ENCODE results near the gene SEC23IP. TPM values are rescaled to one million over a fixed set of nuclear protein-coding genes. Genes with fewer than 3 reads are reported as not detected.

Gene SEC23IP
- total RNA-seq, 1 donor: 28.6 TPM

GRCh38 chr10:119893845-119894427 lies 1.4 kb downstream of the SEC23IP start:
- Histone ChIP-seq H3K27ac (ENCODE audit: low read depth, low read length) (no peak overlapping the region), H3K79me2 (ENCODE audit: insufficient read depth, low read length) (peaks cover 62% of the 10 kb centered on the region), H3K27me3 (ENCODE audit: insufficient read depth, low read length) (no peaks in the 10 kb centered on the region), H4K20me1 (ENCODE audit: insufficient read depth, low read length) (peaks cover 42% of the 10 kb centered on the region), H3K4me1 (ENCODE audit: insufficient read depth, low read length) (peaks cover 33% of the 10 kb centered on the region), H3K4me2 (ENCODE audit: insufficient read depth, low read length) (peak overlapping the region; percentile 99), H2AFZ (ENCODE audit: low read length) (no peak overlapping the region), H3K36me3 (ENCODE audit: insufficient read depth, low read length) (peaks cover 8% of the 10 kb centered on the region), H3K9me3 (ENCODE audit: low read depth, low read length) (no peaks in the 10 kb centered on the region), H3K4me3 (ENCODE audit: insufficient read depth, low read length) (peak overlapping the region; percentile 92)
- no peak for TF ChIP-seq CTCF (IDR thresholded peaks at IDR 0.05; ENCODE audit: extremely low read depth, low read depth, low read length)
- DNase-seq (ENCODE audit: insufficient read length, low spot score, missing footprints): no peak

- H3K79me2 ChIP-seq (ENCODE audit: insufficient read depth, low read length): peaks cover 84% of the 10 kb centered on the region
- peaks cover 13% of the 10 kb centered on the region for H3K36me3 ChIP-seq (ENCODE audit: insufficient read depth, low read length)
- TF ChIP-seq CTCF (IDR thresholded peaks at IDR 0.05; ENCODE audit: extremely low read depth, low read depth, low read length): no peak
- no peaks in the 10 kb centered on the region for H3K9me3 ChIP-seq (ENCODE audit: low read depth, low read length)
- peaks cover 55% of the 10 kb centered on the region for H4K20me1 ChIP-seq (ENCODE audit: insufficient read depth, low read length)
- H3K27ac ChIP-seq (ENCODE audit: low read depth, low read length): peak overlapping the region; percentile 38
- peak overlapping the region; percentile 71 for H3K4me2 ChIP-seq (ENCODE audit: insufficient read depth, low read length)
- DNase-seq (ENCODE audit: insufficient read length, low spot score, missing footprints): peak; percentile 81
- no peaks in the 10 kb centered on the region for H3K27me3 ChIP-seq (ENCODE audit: insufficient read depth, low read length)
- H2AFZ ChIP-seq (ENCODE audit: low read length): no peak overlapping the region
- H3K4me3 ChIP-seq (ENCODE audit: insufficient read depth, low read length): peak overlapping the region; percentile 19
- H3K4me1 ChIP-seq (ENCODE audit: insufficient read depth, low read length): peaks cover 33% of the 10 kb centered on the region
Observed at GRCh38 chr10:119896061-119896655, 3.6 kb downstream of the SEC23IP start.

GRCh38 chr10:119896937-119897770 lies 4.6 kb downstream of the SEC23IP start:
- Histone ChIP-seq H3K4me2 (ENCODE audit: insufficient read depth, low read length) (peak overlapping the region; percentile 71), H2AFZ (ENCODE audit: low read length) (no peak overlapping the region), H3K27me3 (ENCODE audit: insufficient read depth, low read length) (no peaks in the 10 kb centered on the region), H3K4me1 (ENCODE audit: insufficient read depth, low read length) (peaks cover 33% of the 10 kb centered on the region), H3K79me2 (ENCODE audit: insufficient read depth, low read length) (peaks cover 92% of the 10 kb centered on the region), H4K20me1 (ENCODE audit: insufficient read depth, low read length) (peaks cover 61% of the 10 kb centered on the region), H3K36me3 (ENCODE audit: insufficient read depth, low read length) (peaks cover 13% of the 10 kb centered on the region), H3K27ac (ENCODE audit: low read depth, low read length) (peak overlapping the region; percentile 38), H3K4me3 (ENCODE audit: insufficient read depth, low read length) (no peak overlapping the region), H3K9me3 (ENCODE audit: low read depth, low read length) (no peaks in the 10 kb centered on the region)
- DNase-seq (ENCODE audit: insufficient read length, low spot score, missing footprints): no peak
- TF ChIP-seq CTCF (IDR thresholded peaks at IDR 0.05; ENCODE audit: extremely low read depth, low read depth, low read length): no peak

- Histone ChIP-seq H3K4me3 (ENCODE audit: insufficient read depth, low read length) (no peak overlapping the region), H3K9me3 (ENCODE audit: low read depth, low read length) (no peaks in the 10 kb centered on the region), H4K20me1 (ENCODE audit: insufficient read depth, low read length) (peaks cover 65% of the 10 kb centered on the region), H3K27ac (ENCODE audit: low read depth, low read length) (no peak overlapping the region), H3K4me2 (ENCODE audit: insufficient read depth, low read length) (no peak overlapping the region), H3K4me1 (ENCODE audit: insufficient read depth, low read length) (peaks cover 33% of the 10 kb centered on the region), H3K79me2 (ENCODE audit: insufficient read depth, low read length) (peaks cover 90% of the 10 kb centered on the region), H2AFZ (ENCODE audit: low read length) (no peak overlapping the region), H3K27me3 (ENCODE audit: insufficient read depth, low read length) (no peaks in the 10 kb centered on the region), H3K36me3 (ENCODE audit: insufficient read depth, low read length) (peaks cover 25% of the 10 kb centered on the region)
- TF ChIP-seq CTCF (IDR thresholded peaks at IDR 0.05; ENCODE audit: extremely low read depth, low read depth, low read length): no peak
- no peak for DNase-seq (ENCODE audit: insufficient read length, low spot score, missing footprints)
Observed at GRCh38 chr10:119898577-119898976, 6.0 kb downstream of the SEC23IP start.
